Smooth muscle cell (in vitro differentiated cells): ENCODE data around the gene WDR26. TPM values are rescaled to one million over a fixed set of nuclear protein-coding genes. Genes with fewer than 3 reads are reported as not detected.
"Not testable (repeated sequence)": the region's sequence is repeated elsewhere in the genome, so short reads cannot be mapped to it uniquely, and the experiment has no call there.

Experiments used
- DNase-seq: peaks from one replicate; lab custom pipeline; 2025; ENCODE audit not compliant: unreplicated experiment; lab: John Stamatoyannopoulos, UW
- H2AFZ ChIP-seq: fragments of 200-600 bp; sonication (generic); 2 replicates; pipeline ENCODE4 v1.6.0; 2016; ENCODE audit warnings: antibody characterized with exemption, low read depth, mild to moderate bottlenecking
- H3F3A ChIP-seq: fragments of 200-600 bp; sonication (generic); 2 replicates; pipeline ENCODE4 v1.6.0; 2017; ENCODE audit warnings: antibody characterized with exemption, low read depth
- H3K27ac ChIP-seq: fragments of 200-600 bp; sonication (generic); 2 replicates; pipeline ENCODE4 v1.5.1; 2016; ENCODE audit warnings: low read depth, mild to moderate bottlenecking
- H3K27me3 ChIP-seq: fragments of 200-600 bp; sonication (generic); 2 replicates; pipeline ENCODE4 v1.6.1; 2016; ENCODE audit warnings: low read depth, mild to moderate bottlenecking
- H3K36me3 ChIP-seq: fragments of 200-600 bp; sonication (generic); 2 replicates; pipeline ENCODE4 v1.5.1; 2016; ENCODE audit warnings: low read depth
- H3K4me1 ChIP-seq: fragments of 200-600 bp; sonication (generic); 2 replicates; pipeline ENCODE4 v1.5.1; 2016; ENCODE audit warnings: low read depth
- H3K4me2 ChIP-seq: fragments of 200-600 bp; sonication (generic); 2 replicates; pipeline ENCODE4 v1.6.0; 2016; ENCODE audit warnings: mild to moderate bottlenecking
- H3K4me3 ChIP-seq: fragments of 200-600 bp; sonication (generic); 2 replicates; pipeline ENCODE4 v1.5.1; 2016; ENCODE audit warnings: mild to moderate bottlenecking
- H3K79me2 ChIP-seq: fragments of 200-600 bp; sonication (generic); 2 replicates; pipeline ENCODE4 v1.6.0; 2016; ENCODE audit warnings: low read depth, mild to moderate bottlenecking
- H3K9ac ChIP-seq: fragments of 200-600 bp; sonication (generic); 2 replicates; pipeline ENCODE4 v1.6.0; 2016; ENCODE audit warnings: low read depth
- H3K9me3 ChIP-seq: fragments of 200-600 bp; sonication (generic); replicated peaks from 2 replicates; pipeline ENCODE4 v1.5.1; 2016; ENCODE audit warnings: low read depth
- H4K20me1 ChIP-seq: fragments of 200-600 bp; sonication (generic); 2 replicates; pipeline ENCODE4 v1.6.0; 2016; ENCODE audit warnings: low read depth
- CTCF ChIP-seq: fragments of 200-600 bp; sonication (generic); IDR thresholded peaks from 2 replicates; pipeline ENCODE4 v1.5.1; 2017; ENCODE audit warnings: borderline replicate concordance, mild to moderate bottlenecking, antibody characterized with exemption; ENCODE audit not compliant: insufficient read depth, poor library complexity, severe bottlenecking
- WGBS: methylation state at CpG from one replicate; pipeline ENCODE4 v1.1.7; 2016; ENCODE audit warnings: low lambda C conversion rate; 5-methylcytosine and 5-hydroxymethylcytosine counted together
- polyA plus RNA-seq: library from polyadenylated mRNA; unstranded; fragments of >200 nt; fragmentation: Nextera tagmentation; extraction: Ambion mirVana; gene quantifications from 2 replicates; pipeline ENCODE4 v1.2.1, GENCODE V29; 2016
- total RNA-seq: library from RNA; depleted of rRNA; stranded (reverse); fragments of >200 nt; gene quantifications from 2 replicates; pipeline ENCODE4 v1.2.3, GENCODE V29; 2014

Gene WDR26
- total and polyA plus RNA-seq, 2 experiments from 2014 or later: 8.6 to 81.4 TPM

- no peak overlapping the region for H2AFZ ChIP-seq
- peak overlapping the region; percentile 71 for H3K27ac ChIP-seq
- H3K9ac ChIP-seq: no peak overlapping the region
- peaks cover 11% of the 10 kb centered on the region for H3K36me3 ChIP-seq
- no peaks in the 10 kb centered on the region for H3K27me3 ChIP-seq
- H4K20me1 ChIP-seq: peaks cover 94% of the 10 kb centered on the region
- H3K4me1 ChIP-seq: peaks cover 33% of the 10 kb centered on the region
- DNase-seq: no peak
- peaks cover 89% of the 10 kb centered on the region for H3K79me2 ChIP-seq
- H3F3A ChIP-seq: peaks cover 25% of the 10 kb centered on the region
- 94% methylated on average over 3 of the region's 3 CpGs for WGBS
- H3K4me2 ChIP-seq: peak overlapping the region; percentile 97
- H3K9me3 ChIP-seq: no peaks in the 10 kb centered on the region
- no peak for TF ChIP-seq CTCF
- H3K4me3 ChIP-seq: peak overlapping the region; percentile 90
Observed at GRCh38 chr1:224429616-224430326, 4.8 kb downstream of the WDR26 start.

GRCh38 chr1:224428713-224429112, 5.9 kb downstream of the WDR26 start:
- not testable (repeated sequence) for H3K27ac ChIP-seq, H3K27me3 ChIP-seq, H3K4me3 ChIP-seq, H3K9me3 ChIP-seq, H2AFZ ChIP-seq, H3K4me2 ChIP-seq, H3K9ac ChIP-seq, DNase-seq
- H4K20me1 ChIP-seq: peaks cover 100% of the 10 kb centered on the region
- WGBS: 91% methylated on average over 7 of the region's 7 CpGs
- H3K79me2 ChIP-seq: peaks cover 90% of the 10 kb centered on the region
- peaks cover 33% of the 10 kb centered on the region for H3K4me1 ChIP-seq
- H3K36me3 ChIP-seq: peaks cover 21% of the 10 kb centered on the region
- H3F3A ChIP-seq: peaks cover 27% of the 10 kb centered on the region

- TF ChIP-seq CTCF: no peak
- peaks cover 18% of the 10 kb centered on the region for H3F3A ChIP-seq
- H3K4me1 ChIP-seq: peaks cover 28% of the 10 kb centered on the region
- no peaks in the 10 kb centered on the region for H3K9me3 ChIP-seq
- H3K9ac ChIP-seq: no peak overlapping the region
- H3K27me3 ChIP-seq: no peaks in the 10 kb centered on the region
- peaks cover 23% of the 10 kb centered on the region for H3K36me3 ChIP-seq
- H3K4me3 ChIP-seq: no peak overlapping the region
- WGBS: 96% methylated on average over 1 of the region's 1 CpG
- DNase-seq: no peak
- peaks cover 83% of the 10 kb centered on the region for H3K79me2 ChIP-seq
- H2AFZ ChIP-seq: no peak overlapping the region
- peaks cover 100% of the 10 kb centered on the region for H4K20me1 ChIP-seq
- peak overlapping the region; percentile 36 for H3K4me2 ChIP-seq
- peak overlapping the region; percentile 59 for H3K27ac ChIP-seq
Observed at GRCh38 chr1:224427346-224427745, 7.3 kb downstream of the WDR26 start.

GRCh38 chr1:224426869-224427268, 7.7 kb downstream of the WDR26 start:
- peaks cover 24% of the 10 kb centered on the region for H3K4me1 ChIP-seq

More at GRCh38 chr1:224426869-224427268, 7.7 kb downstream of the WDR26 start:
- not testable (repeated sequence) for H3K9me3 ChIP-seq, H3K27ac ChIP-seq, H3K9ac ChIP-seq, H3K4me3 ChIP-seq, H2AFZ ChIP-seq, H3K27me3 ChIP-seq, DNase-seq
- 99% methylated on average over 8 of the region's 8 CpGs for WGBS
- peaks cover 100% of the 10 kb centered on the region for H4K20me1 ChIP-seq
- H3K4me2 ChIP-seq: peak overlapping the region; percentile 36
- H3K36me3 ChIP-seq: peaks cover 28% of the 10 kb centered on the region
- peaks cover 14% of the 10 kb centered on the region for H3F3A ChIP-seq
- H3K79me2 ChIP-seq: peaks cover 83% of the 10 kb centered on the region
